CD4-positive, alpha-beta memory T cell (primary cell): ENCODE results near the gene SEZ6L. TPM values are rescaled to one million over a fixed set of nuclear protein-coding genes. Genes with fewer than 3 reads are reported as not detected.

Source experiments
- CTCF ChIA-PET: fragments of 350-600 bp; sonication (Branson Sonifier 250); formaldehyde crosslinking; loops from one replicate; lab custom pipeline; 2021; ENCODE audit warnings: inconsistent platforms; ENCODE audit not compliant: partially characterized antibody; lab: Charles Lee
- POLR2A ChIA-PET: fragments of 350-600 bp; sonication (Branson Sonifier 250); formaldehyde crosslinking; loops from one replicate; lab custom pipeline; 2021; ENCODE audit not compliant: partially characterized antibody; lab: Charles Lee
- DNase-seq, 5 donors: peaks; one replicate each; pipeline versions ENCODE4 v3.0.0 to v3.0.0-alpha.2; 2020 to 2022; ENCODE audit warnings: mixed read lengths in 1 of 5
- H3K27ac ChIP-seq: one replicate; pipeline ENCODE4 v1.7.0; 2013; ENCODE audit warnings: low read depth, low read length
- H3K27me3 ChIP-seq: 2 replicates; pipeline ENCODE4 v1.7.0; 2013; ENCODE audit warnings: mild to moderate bottlenecking, low read length, moderate library complexity; ENCODE audit not compliant: insufficient read depth
- H3K36me3 ChIP-seq: 2 replicates; pipeline ENCODE4 v1.7.0; 2013; ENCODE audit warnings: mild to moderate bottlenecking, low read length, moderate library complexity; ENCODE audit not compliant: insufficient read depth
- H3K4me1 ChIP-seq: 2 replicates; pipeline ENCODE4 v1.7.0; 2013; ENCODE audit warnings: mild to moderate bottlenecking, low read length, moderate library complexity; ENCODE audit not compliant: insufficient read depth
- H3K4me3 ChIP-seq, 2 donors: one replicate each; pipeline ENCODE4 v1.7.0; 2013; ENCODE audit warnings: low read length in 2 of 2, mild to moderate bottlenecking in 1 of 2
- H3K9me3 ChIP-seq, 2 donors: one replicate each; pipeline ENCODE4 v1.7.0; 2013; ENCODE audit warnings: low read length in 2 of 2, control low read depth in 1 of 2; ENCODE audit not compliant: control insufficient read depth in 1 of 2
- H3K27ac Mint-ChIP-seq, 7 donors: one replicate each; pipeline ENCODE4 v1.8.0; 2020 to 2021; ENCODE audit warnings: mixed read lengths in 7 of 7, mild to moderate bottlenecking in 6 of 7, inconsistent platforms in 3 of 7, moderate library complexity in 3 of 7
- H3K27me3 Mint-ChIP-seq, 2 donors: one replicate each; pipeline ENCODE4 v1.8.0; 2020 to 2021; ENCODE audit warnings: mixed read lengths in 2 of 2
- H3K36me3 Mint-ChIP-seq, 2 donors: one replicate each; pipeline ENCODE4 v1.8.0; 2020 to 2021; ENCODE audit warnings: mixed read lengths in 2 of 2, inconsistent platforms in 1 of 2, mild to moderate bottlenecking in 1 of 2
- H3K4me1 Mint-ChIP-seq, 4 donors: one replicate each; pipeline ENCODE4 v1.8.0; 2020 to 2021; ENCODE audit warnings: mixed read lengths in 4 of 4, mild to moderate bottlenecking in 1 of 4
- H3K4me3 Mint-ChIP-seq, 8 donors: one replicate each; pipeline ENCODE4 v1.8.0; 2020 to 2021; ENCODE audit warnings: mixed read lengths in 8 of 8, mild to moderate bottlenecking in 7 of 8, moderate library complexity in 6 of 8, inconsistent platforms in 3 of 8
- H3K9me3 Mint-ChIP-seq, 8 donors: one replicate each; pipeline ENCODE4 v1.8.0; 2020 to 2021; ENCODE audit warnings: mixed read lengths in 8 of 8, mild to moderate bottlenecking in 5 of 8, inconsistent platforms in 3 of 8, moderate library complexity in 1 of 8
- intact Hi-C: fragments of 100-400 bp; cut with micrococcal nuclease; formaldehyde crosslinking; loops from one replicate; pipeline ENCODE4 v1.15.1; 2023
- polyA plus RNA-seq, 2 donors: library from polyadenylated mRNA; unstranded; fragments of 300-500 nt; fragmentation: Illumina TruSeq; gene quantifications; one replicate each; pipeline ENCODE4 v1.2.3, GENCODE V29; 2021
- total RNA-seq, 2 experiments: library from RNA; stranded (reverse); gene quantifications; one replicate each; pipeline ENCODE4 v1.2.3, GENCODE V29; 2021

Gene SEZ6L
- total and polyA plus RNA-seq, 4 experiments from 2014 or later = not detected

- Mint-ChIP-seq H3K36me3 (no peaks in the 10 kb centered on the region), H3K4me3 (no peak overlapping the region), H3K27ac (peak overlapping the region in 1 of 7 donors; percentile 1), H3K9me3 (peaks cover 0 to 11% (median 3%) of the 10 kb centered on the region in 8 donors), H3K27me3 (peaks cover 34 to 49% of the 10 kb centered on the region in 2 donors), H3K4me1 (peaks cover 4 to 7% (median 5%) of the 10 kb centered on the region in 4 donors)
- H3K27ac ChIP-seq = no peak overlapping the region
- ChIA-PET POLR2A (no interaction called here), CTCF (interaction anchor here (1.1 to 1.5 kb wide), 4 partner anchors 11 to 81 kb away, joined by 3 to 8 read pairs (median 4); no protein-coding TSS in a partner anchor)
- peaks cover 6% of the 10 kb centered on the region for H3K4me1 ChIP-seq
- no peaks in the 10 kb centered on the region for H3K9me3 ChIP-seq
- intact Hi-C loops = no loop called here
- H3K27me3 ChIP-seq = peaks cover under 1% of the 10 kb centered on the region
- H3K4me3 ChIP-seq = no peak overlapping the region
- no peaks in the 10 kb centered on the region for H3K36me3 ChIP-seq
- no peak for DNase-seq
Observed at GRCh38 chr22:26380072-26380830, 211.0 kb downstream of the SEZ6L start.

- Mint-ChIP-seq H3K36me3 (no peaks in the 10 kb centered on the region), H3K27ac (no peak overlapping the region), H3K27me3 (peaks cover 34 to 40% of the 10 kb centered on the region in 2 donors), H3K4me3 (no peak overlapping the region), H3K4me1 (peaks cover 0 to under 1% (median under 1%) of the 10 kb centered on the region in 4 donors), H3K9me3 (peaks cover 0 to 11% (median 3%) of the 10 kb centered on the region in 8 donors)
- ChIA-PET CTCF (interaction anchor here (0.7 to 1.2 kb wide), 2 partner anchors 80 to 1503 kb away, joined by 3 read pairs; no protein-coding TSS in a partner anchor), POLR2A (no interaction called here)
- Histone ChIP-seq H3K4me1 (no peaks in the 10 kb centered on the region), H3K36me3 (no peaks in the 10 kb centered on the region), H3K9me3 (no peaks in the 10 kb centered on the region), H3K4me3 (no peak overlapping the region), H3K27me3 (peaks cover 5% of the 10 kb centered on the region), H3K27ac (no peak overlapping the region)
- intact Hi-C loops = no loop called here
- no peak for DNase-seq
Observed at GRCh38 chr22:26382782-26383181, 213.5 kb downstream of the SEZ6L start.

- no peaks in the 10 kb centered on the region for H3K36me3 Mint-ChIP-seq
- peaks cover 5% of the 10 kb centered on the region for H3K27me3 ChIP-seq
- no peak overlapping the region for H3K4me3 Mint-ChIP-seq
- H3K9me3 ChIP-seq = no peaks in the 10 kb centered on the region
- H3K4me1 ChIP-seq = no peaks in the 10 kb centered on the region
- H3K27ac Mint-ChIP-seq = no peak overlapping the region
- no peak overlapping the region for H3K4me3 ChIP-seq
- intact Hi-C loops = no loop called here
- POLR2A ChIA-PET = no interaction called here
- no peaks in the 10 kb centered on the region for H3K36me3 ChIP-seq
- DNase-seq = no peak
- H3K9me3 Mint-ChIP-seq = peaks cover 0 to 6% (median under 1%) of the 10 kb centered on the region in 8 donors
- no peaks in the 10 kb centered on the region for H3K4me1 Mint-ChIP-seq
- H3K27ac ChIP-seq = no peak overlapping the region
- peaks cover 30 to 44% of the 10 kb centered on the region in 2 donors for H3K27me3 Mint-ChIP-seq
- CTCF ChIA-PET = interaction anchor here (6.5 kb wide), 1 partner anchor 18 kb away, joined by 39 read pairs; no protein-coding TSS in a partner anchor
Observed at GRCh38 chr22:26383968-26384556, 214.8 kb downstream of the SEZ6L start.

GRCh38 chr22:26385164-26385563 is 215.9 kb downstream of the SEZ6L start:
- CTCF ChIA-PET = interaction anchor here (6.5 kb wide), 1 partner anchor 20 kb away, joined by 39 read pairs; no protein-coding TSS in a partner anchor
- Histone ChIP-seq H3K4me1 (no peaks in the 10 kb centered on the region), H3K36me3 (no peaks in the 10 kb centered on the region), H3K4me3 (no peak overlapping the region), H3K27me3 (peaks cover 5% of the 10 kb centered on the region), H3K9me3 (no peaks in the 10 kb centered on the region), H3K27ac (no peak overlapping the region)
- POLR2A ChIA-PET = no interaction called here
- intact Hi-C loops = no loop called here
- Mint-ChIP-seq H3K27ac (no peak overlapping the region), H3K36me3 (no peaks in the 10 kb centered on the region), H3K9me3 (no peaks in the 10 kb centered on the region), H3K4me1 (no peaks in the 10 kb centered on the region), H3K4me3 (no peak overlapping the region), H3K27me3 (peaks cover 24 to 42% of the 10 kb centered on the region in 2 donors)
- DNase-seq = no peak

- H3K36me3 ChIP-seq = no peaks in the 10 kb centered on the region
- H3K4me3 ChIP-seq = no peak overlapping the region
- no peaks in the 10 kb centered on the region for H3K4me1 ChIP-seq
- Mint-ChIP-seq H3K27ac (no peak overlapping the region), H3K9me3 (no peaks in the 10 kb centered on the region), H3K4me3 (no peak overlapping the region), H3K4me1 (no peaks in the 10 kb centered on the region), H3K27me3 (peaks cover 16 to 36% of the 10 kb centered on the region in 2 donors), H3K36me3 (no peaks in the 10 kb centered on the region)
- H3K9me3 ChIP-seq = no peaks in the 10 kb centered on the region
- POLR2A ChIA-PET = no interaction called here
- CTCF ChIA-PET = interaction anchor here (0.6 to 6.5 kb wide), 4 partner anchors 9 to 72 kb away, joined by 3 to 39 read pairs (median 7); no protein-coding TSS in a partner anchor
- H3K27me3 ChIP-seq = peaks cover 5% of the 10 kb centered on the region
- intact Hi-C loops = no loop called here
- no peak overlapping the region for H3K27ac ChIP-seq
- DNase-seq = no peak
Observed at GRCh38 chr22:26389125-26389524, 219.9 kb downstream of the SEZ6L start.

- CTCF ChIA-PET = interaction anchor here (0.8 to 1.4 kb wide), 2 partner anchors 25 to 72 kb away, joined by 3 to 4 read pairs; no protein-coding TSS in a partner anchor
- H3K4me3 ChIP-seq = no peak overlapping the region
- no peaks in the 10 kb centered on the region for H3K36me3 Mint-ChIP-seq
- H3K27me3 Mint-ChIP-seq = peaks cover 9 to 26% of the 10 kb centered on the region in 2 donors
- H3K27ac ChIP-seq = no peak overlapping the region
- no peaks in the 10 kb centered on the region for H3K4me1 Mint-ChIP-seq
- no peaks in the 10 kb centered on the region for H3K4me1 ChIP-seq
- no peak overlapping the region for H3K27ac Mint-ChIP-seq
- no peaks in the 10 kb centered on the region for H3K36me3 ChIP-seq
- POLR2A ChIA-PET = no interaction called here
- no peaks in the 10 kb centered on the region for H3K9me3 Mint-ChIP-seq
- H3K27me3 ChIP-seq = no peaks in the 10 kb centered on the region
- intact Hi-C loops = no loop called here
- H3K9me3 ChIP-seq = no peaks in the 10 kb centered on the region
- no peak overlapping the region for H3K4me3 Mint-ChIP-seq
- DNase-seq = no peak
Observed at GRCh38 chr22:26391091-26391490, 221.8 kb downstream of the SEZ6L start.

GRCh38 chr22:26391623-26392022 is 222.4 kb downstream of the SEZ6L start:
- CTCF ChIA-PET = interaction anchor here (0.8 to 1.4 kb wide), 3 partner anchors 26 to 71 kb away, joined by 3 to 4 read pairs (median 3); no protein-coding TSS in a partner anchor
- no peaks in the 10 kb centered on the region for H3K4me1 Mint-ChIP-seq

More at GRCh38 chr22:26391623-26392022, 222.4 kb downstream of the SEZ6L start:
- Histone ChIP-seq H3K36me3 (no peaks in the 10 kb centered on the region), H3K27me3 (no peaks in the 10 kb centered on the region), H3K27ac (no peak overlapping the region), H3K4me3 (no peak overlapping the region), H3K4me1 (no peaks in the 10 kb centered on the region), H3K9me3 (no peaks in the 10 kb centered on the region)
- H3K4me3 Mint-ChIP-seq = no peak overlapping the region
- no peak overlapping the region for H3K27ac Mint-ChIP-seq
- H3K36me3 Mint-ChIP-seq = no peaks in the 10 kb centered on the region
- POLR2A ChIA-PET = no interaction called here
- DNase-seq = no peak
- intact Hi-C loops = no loop called here
- H3K9me3 Mint-ChIP-seq = no peaks in the 10 kb centered on the region
- H3K27me3 Mint-ChIP-seq = peaks cover 9 to 24% of the 10 kb centered on the region in 2 donors
